MCF 10A (cell line): ENCODE measurements around the gene RNF212B. TPM values are rescaled to one million over a fixed set of nuclear protein-coding genes. Genes with fewer than 3 reads are reported as not detected.
"Not testable (repeated sequence)": the region's sequence is repeated elsewhere in the genome, so short reads cannot be mapped to it uniquely, and the experiment has no call there.

Source experiments
- Bru-seq: library from RNA; stranded (reverse); fragments of 400-500 nt; gene quantifications from one replicate; lab custom pipeline; 2021; lab: Mats Ljungman, UMichigan
- BruChase-seq, 2 experiments: library from RNA; stranded (reverse); fragments of 400-500 nt; gene quantifications; one replicate each; lab custom pipeline; 2021; lab: Mats Ljungman, UMichigan
- BruUV-seq: library from RNA; stranded (reverse); fragments of 400-500 nt; replicated peaks from 2 replicates; lab custom pipeline; 2021; lab: Mats Ljungman, UMichigan
- CTCF ChIA-PET: fragments of 300-600 bp; sonication (Branson Sonifier 250); formaldehyde crosslinking; extraction: SDS; loops from one replicate; lab custom pipeline; 2021; ENCODE audit warnings: antibody characterized with exemption, inconsistent platforms; lab: Yijun Ruan, JAX
- POLR2A ChIA-PET: fragments of 300-600, 350-650 bp; sonication (Branson Sonifier 250); formaldehyde crosslinking; extraction: SDS; loops from one replicate; lab custom pipeline; 2020; ENCODE audit warnings: antibody characterized with exemption, inconsistent platforms; lab: Yijun Ruan, JAX
- DNase-seq: peaks from one replicate; pipeline ENCODE4 v3.0.0-alpha.2; 2018; ENCODE audit not compliant: unreplicated experiment
- H3K27ac Mint-ChIP-seq: one replicate; pipeline ENCODE4 v1.8.0; 2022; ENCODE audit warnings: mild to moderate bottlenecking, low read depth, mixed read lengths; ENCODE audit not compliant: unreplicated experiment
- H3K27me3 Mint-ChIP-seq: one replicate; pipeline ENCODE4 v1.8.0; 2022; ENCODE audit warnings: mixed read lengths; ENCODE audit not compliant: insufficient read depth, unreplicated experiment
- H3K36me3 Mint-ChIP-seq: one replicate; pipeline ENCODE4 v1.8.0; 2022; ENCODE audit warnings: mild to moderate bottlenecking, moderate library complexity, mixed read lengths; ENCODE audit not compliant: insufficient read depth, unreplicated experiment
- H3K4me1 Mint-ChIP-seq: one replicate; pipeline ENCODE4 v1.8.0; 2022; ENCODE audit warnings: mixed read lengths; ENCODE audit not compliant: insufficient read depth, unreplicated experiment
- H3K4me3 Mint-ChIP-seq: one replicate; pipeline ENCODE4 v1.8.0; 2022; ENCODE audit warnings: mild to moderate bottlenecking, moderate library complexity, mixed read lengths; ENCODE audit not compliant: unreplicated experiment
- H3K9me3 Mint-ChIP-seq: one replicate; pipeline ENCODE4 v1.8.0; 2022; ENCODE audit warnings: mixed read lengths; ENCODE audit not compliant: unreplicated experiment
- CTCF ChIP-seq: fragments of 200-600 bp; IDR thresholded peaks from one replicate; pipeline ENCODE4 v1.8.0; 2022; ENCODE audit warnings: antibody characterized with exemption, mild to moderate bottlenecking; ENCODE audit not compliant: unreplicated experiment
- intact Hi-C: fragments of 100-400 bp; cut with micrococcal nuclease; formaldehyde crosslinking; loops from 2 replicates; pipeline ENCODE4 v1.14.1; 2022
- long read RNA-seq: library from polyadenylated mRNA; stranded (forward); transcript quantifications from one replicate; pipeline ENCODE4 v2.0.0, GENCODE V29; 2022
- total RNA-seq: library from RNA; stranded (reverse); gene quantifications from 2 replicates; pipeline ENCODE4 v1.2.3, GENCODE V29; 2022

RNF212B gene
- total RNA-seq, result not detected in 2 replicates
- percentile 3 among the genes with signal in this experiment for Bru-seq, nascent RNA
- BruChase-seq, experiment 1, labeled RNA remaining after a 6-hour chase, result not detected
- percentile 1 among the genes with signal in this experiment for BruChase-seq, experiment 2, labeled RNA remaining after a 2-hour chase
- long read RNA-seq, partial matches to known transcripts, result 0 of 1 reads
- long read RNA-seq, other reads (novel, unspliced or antisense), result 1 of 1 reads

DNA sequence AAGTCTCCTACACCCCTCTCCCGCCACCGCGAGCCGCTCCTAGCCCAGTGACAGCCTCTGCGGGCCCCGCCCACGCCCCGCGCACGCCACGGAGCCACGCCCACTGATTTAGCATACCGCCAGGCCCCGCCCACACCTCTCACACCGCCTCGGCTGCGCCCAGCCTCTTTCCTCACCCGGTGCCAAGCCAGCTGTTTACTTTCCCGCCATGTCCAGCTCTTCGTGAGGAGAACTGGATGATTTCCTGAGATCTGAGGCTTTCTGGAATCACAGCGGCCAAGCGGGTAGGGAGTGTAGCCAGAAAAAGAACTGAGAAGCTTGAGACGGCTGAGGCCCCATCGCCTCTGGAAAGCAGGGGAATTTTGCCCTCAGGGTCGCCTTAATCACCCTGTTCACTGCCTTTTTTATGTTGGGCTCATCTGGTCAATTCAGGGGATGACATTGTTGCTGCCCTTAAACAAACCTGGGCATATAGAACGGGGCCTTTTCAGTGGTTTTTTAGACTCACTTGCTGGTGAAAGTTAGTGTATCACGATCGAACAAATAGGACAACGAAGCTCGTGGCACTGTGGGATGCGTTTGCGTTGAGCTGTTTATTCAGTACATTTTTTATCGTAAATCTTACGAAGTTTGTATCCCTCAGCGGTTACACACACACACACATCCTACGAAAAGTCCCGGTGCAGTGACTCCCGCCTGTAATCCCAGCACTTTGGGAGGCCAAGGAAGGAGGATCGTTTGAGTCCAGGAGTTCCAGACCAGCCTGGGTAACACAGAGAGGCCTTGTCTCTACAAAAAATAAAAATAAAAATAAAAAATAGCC lies at the start of gene RNF212B:
Gene RNF212B (plus strand): TSS at position 165 of the 823 bp plus-strand sequence. CDS start 2,410 bp downstream, outside the sequence.
- H3K9me3 Mint-ChIP-seq, result no peaks in the 10 kb centered on the region
- H3K36me3 Mint-ChIP-seq, result no peaks in the 10 kb centered on the region
- BruUV-seq, result no TSS peak
- peak; percentile 86 for DNase-seq
- peak within 1 kb of the TSS; percentile 74 for H3K4me3 Mint-ChIP-seq
- TF ChIP-seq CTCF, result no peak
- H3K4me1 Mint-ChIP-seq, result peaks cover 7% of the 10 kb centered on the region
- intact Hi-C loops, result no loop called here
- H3K27ac Mint-ChIP-seq, result peak within 1 kb of the TSS; percentile 63
- ChIA-PET POLR2A (interaction anchor here (0.6 to 1.2 kb wide), 6 partner anchors 24 to 167 kb away, joined by 3 to 6 read pairs (median 4); partner anchors contain the start of gene PABPN1), CTCF (interaction anchor here (0.6 to 2.0 kb wide), 8 partner anchors 11 to 242 kb away, joined by 3 to 8 read pairs (median 4); no protein-coding TSS in a partner anchor)
- no peaks in the 10 kb centered on the region for H3K27me3 Mint-ChIP-seq

GRCh38 chr14:23193432-23193831 lies 44.3 kb upstream of the RNF212B start:
- Mint-ChIP-seq H3K27me3 (no peaks in the 10 kb centered on the region), H3K27ac (no peak overlapping the region), H3K9me3 (peaks cover 8% of the 10 kb centered on the region), H3K36me3 (no peaks in the 10 kb centered on the region), H3K4me1 (peaks cover 22% of the 10 kb centered on the region), H3K4me3 (no peak overlapping the region)
- TF ChIP-seq CTCF, result no peak
- no peak for DNase-seq
- BruUV-seq, result no TSS peak
- POLR2A ChIA-PET, result interaction anchor here (2.7 kb wide), 1 partner anchor 73 kb away, joined by 9 read pairs; no protein-coding TSS in a partner anchor
- intact Hi-C loops, result no loop called here
- CTCF ChIA-PET, result interaction anchor here (1.0 to 3.7 kb wide), 2 partner anchors 72 to 80 kb away, joined by 3 to 33 read pairs; no protein-coding TSS in a partner anchor

DNA sequence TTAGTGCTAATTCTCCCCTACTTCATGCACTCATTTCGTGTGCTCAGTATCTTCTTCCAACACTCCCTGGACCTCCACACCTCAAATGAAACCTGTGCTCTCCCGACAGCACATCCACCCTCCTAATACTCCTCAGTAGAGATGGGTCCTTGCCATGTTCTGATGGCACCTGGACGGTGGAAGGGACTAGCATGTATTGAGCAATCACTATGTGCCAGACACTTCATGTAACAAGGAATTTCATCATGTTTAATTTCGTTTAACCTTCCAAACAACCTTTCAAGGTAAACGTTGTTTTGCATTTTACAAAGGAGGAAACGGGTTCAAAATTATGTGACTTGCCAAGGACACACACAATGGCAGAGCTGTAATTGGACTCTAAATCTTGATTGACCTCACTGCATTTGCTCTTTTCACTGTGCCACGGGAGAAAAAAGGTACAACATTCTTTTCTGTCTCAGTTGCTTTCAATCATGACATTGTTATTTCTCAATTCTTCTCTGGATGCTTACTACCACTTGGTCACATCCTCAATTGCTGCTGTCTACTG lies 42.1 kb upstream of the RNF212B start:
- H3K4me3 Mint-ChIP-seq, result no peak overlapping the region
- no peak for TF ChIP-seq CTCF
- DNase-seq, result no peak
- H3K9me3 Mint-ChIP-seq, result peaks cover 8% of the 10 kb centered on the region
- H3K27me3 Mint-ChIP-seq, result no peaks in the 10 kb centered on the region
- ChIA-PET POLR2A (interaction anchor here (0.6 to 1.4 kb wide), 4 partner anchors 10 to 106 kb away, joined by 3 to 5 read pairs (median 4); partner anchors contain the start of genes ACIN1 and C14orf119), CTCF (interaction anchor here (0.6 to 3.7 kb wide), 7 partner anchors 9 to 127 kb away, joined by 3 to 33 read pairs (median 6); partner anchors contain the start of gene SLC7A8)
- intact Hi-C loops, result no loop called here
- no peak overlapping the region for H3K27ac Mint-ChIP-seq
- BruUV-seq, result no TSS peak
- H3K36me3 Mint-ChIP-seq, result no peaks in the 10 kb centered on the region
- H3K4me1 Mint-ChIP-seq, result peaks cover 22% of the 10 kb centered on the region

DNA sequence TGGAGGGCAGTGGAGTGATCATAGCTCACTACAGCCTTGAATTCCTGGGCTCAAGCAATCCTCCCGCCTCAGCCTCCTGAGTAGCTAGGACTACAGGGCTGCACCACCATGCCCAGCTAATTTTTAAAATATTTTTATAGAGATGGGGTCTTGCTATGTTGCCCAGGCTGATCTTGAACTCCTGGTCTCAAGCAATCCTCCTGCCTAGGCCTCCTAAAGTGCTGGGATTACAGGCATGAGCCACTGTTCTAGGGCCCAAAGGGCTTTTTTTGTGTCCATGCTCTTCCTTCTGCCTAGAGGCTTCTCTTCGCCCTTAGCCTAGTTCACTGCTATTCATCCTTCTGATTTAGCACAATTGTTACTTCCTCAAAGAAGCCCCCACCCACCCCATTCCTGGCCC lies 41.2 kb upstream of the RNF212B start:
- H3K27ac Mint-ChIP-seq, DNase-seq, H3K27me3 Mint-ChIP-seq, H3K4me3 Mint-ChIP-seq, BruUV-seq, intact Hi-C loops, H3K36me3 Mint-ChIP-seq, H3K9me3 Mint-ChIP-seq: not testable (repeated sequence)
- peaks cover 22% of the 10 kb centered on the region for H3K4me1 Mint-ChIP-seq
- ChIA-PET POLR2A (interaction anchor here (1.0 kb wide), 1 partner anchor 105 kb away, joined by 3 read pairs; no protein-coding TSS in a partner anchor), CTCF (interaction anchor here (1.5 to 2.1 kb wide), 2 partner anchors 9 to 10 kb away, joined by 5 to 17 read pairs; no protein-coding TSS in a partner anchor)

GRCh38 chr14:23199141-23199540 lies 38.6 kb upstream of the RNF212B start:
- ChIA-PET CTCF (interaction anchor here (0.8 to 4.1 kb wide), 4 partner anchors 9 to 84 kb away, joined by 3 to 25 read pairs (median 5); no protein-coding TSS in a partner anchor), POLR2A (interaction anchor here (0.6 to 0.7 kb wide), 3 partner anchors 10 to 206 kb away, joined by 3 to 4 read pairs (median 4); no protein-coding TSS in a partner anchor)
- BruUV-seq, H3K27ac Mint-ChIP-seq, H3K4me3 Mint-ChIP-seq, DNase-seq, H3K36me3 Mint-ChIP-seq, intact Hi-C loops, H3K9me3 Mint-ChIP-seq, H3K27me3 Mint-ChIP-seq: not testable (repeated sequence)
- peaks cover 22% of the 10 kb centered on the region for H3K4me1 Mint-ChIP-seq
